Hematopoietic multipotent progenitor cell treated with erythropoietin and hydrocortisone succinate and interleukin-3 and kit ligand, for 17 days (in vitro differentiated cells): ENCODE data around the gene DGCR6L.
"Not testable (repeated sequence)": the region's sequence is repeated elsewhere in the genome, so short reads cannot be mapped to it uniquely, and the experiment has no call there.

Experiments used
- DNase-seq: peaks from one replicate; pipeline ENCODE4 v3.0.0-alpha.2; 2015; ENCODE audit warnings: low spot score

The DGCR6L gene

GRCh38 chr22:20325996-20326395 lies 6.1 kb upstream of the DGCR6L start:
- DNase-seq: not testable (repeated sequence)

- DNase-seq: no peak
Measured at GRCh38 chr22:20324139-20324516, 4.3 kb upstream of the DGCR6L start.

GRCh38 chr22:20321552-20322211 lies 1.8 kb upstream of the DGCR6L start:
- DNase-seq: not testable (repeated sequence)

GRCh38 chr22:20320659-20321551 lies 1.0 kb upstream of the DGCR6L start:
- DNase-seq: not testable (repeated sequence)

- DNase-seq: no peak
Measured at GRCh38 chr22:20319041-20319744, 667 bp downstream of the DGCR6L start.

- not testable (repeated sequence) for DNase-seq
Measured at GRCh38 chr22:20318043-20318688, 1.7 kb downstream of the DGCR6L start.

GRCh38 chr22:20317402-20318042 lies 2.3 kb downstream of the DGCR6L start:
- not testable (repeated sequence) for DNase-seq

- no peak for DNase-seq
Measured at GRCh38 chr22:20316844-20317401, 2.9 kb downstream of the DGCR6L start.

GRCh38 chr22:20316217-20316843 lies 3.5 kb downstream of the DGCR6L start:
- DNase-seq: no peak

- no peak for DNase-seq
Measured at GRCh38 chr22:20315337-20316216, 4.3 kb downstream of the DGCR6L start.

GRCh38 chr22:20314741-20315336 lies 5.0 kb downstream of the DGCR6L start:
- not testable (repeated sequence) for DNase-seq

GRCh38 chr22:20314206-20314605 lies 5.7 kb downstream of the DGCR6L start:
- DNase-seq: not testable (repeated sequence)

- DNase-seq: not testable (repeated sequence)
Measured at GRCh38 chr22:20313306-20314077, 6.4 kb downstream of the DGCR6L start.

- DNase-seq: no peak
Measured at GRCh38 chr22:20312396-20313191, 7.3 kb downstream of the DGCR6L start.

- not testable (repeated sequence) for DNase-seq
Measured at GRCh38 chr22:20311249-20312062, 8.4 kb downstream of the DGCR6L start.

- not testable (repeated sequence) for DNase-seq
Measured at GRCh38 chr22:20310773-20311172, 9.1 kb downstream of the DGCR6L start.

- DNase-seq: not testable (repeated sequence)
Measured at GRCh38 chr22:20310180-20310579, 9.7 kb downstream of the DGCR6L start.
